SU-DHL-6 (cell line): ENCODE results near the gene SLX4IP.

Source experiments
- H2AFZ ChIP-seq: fragments of 200-600 bp; sonication (generic); 2 replicates; pipeline ENCODE4 v1.6.1; 2014; ENCODE audit warnings: low read depth, mild to moderate bottlenecking, moderate library complexity, mixed read lengths, antibody characterized with exemption, low read length; ENCODE audit not compliant: severe bottlenecking
- H3F3A ChIP-seq: fragments of 200-600 bp; shearing (Covaris generic); 2 replicates; pipeline ENCODE4 v1.6.0; 2016; ENCODE audit warnings: antibody characterized with exemption, mild to moderate bottlenecking; ENCODE audit not compliant: insufficient read depth
- H3K27ac ChIP-seq: fragments of 200-600 bp; sonication (generic); 2 replicates; pipeline ENCODE4 v1.5.1; 2016; ENCODE audit warnings: low read depth, mild to moderate bottlenecking, low read length, moderate library complexity, mixed read lengths
- H3K27me3 ChIP-seq: fragments of 200-600 bp; sonication (generic), shearing (Covaris generic); 2 replicates; pipeline ENCODE4 v1.6.0; 2014; ENCODE audit warnings: mild to moderate bottlenecking, low read length
- H3K36me3 ChIP-seq: fragments of 200-600 bp; sonication (generic); 2 replicates; pipeline ENCODE4 v1.6.1; 2014; ENCODE audit warnings: mild to moderate bottlenecking, low read length, mixed read lengths
- H3K4me2 ChIP-seq: fragments of 300-600, 200-600 bp; shearing (Covaris generic), sonication (generic); 2 replicates; pipeline ENCODE4 v1.6.0; 2014; ENCODE audit warnings: low read length, low read depth, mild to moderate bottlenecking; ENCODE audit not compliant: poor library complexity, severe bottlenecking
- H3K4me3 ChIP-seq: fragments of 200-600 bp; sonication (generic); 2 replicates; pipeline ENCODE4 v1.5.1; 2014; ENCODE audit warnings: antibody characterized with exemption, low read length, mild to moderate bottlenecking, mixed read lengths; ENCODE audit not compliant: insufficient read depth, poor library complexity, severe bottlenecking
- H3K79me2 ChIP-seq: fragments of 200-600 bp; sonication (generic); 2 replicates; pipeline ENCODE4 v1.6.1; 2014; ENCODE audit warnings: mild to moderate bottlenecking, low read length, moderate library complexity; ENCODE audit not compliant: insufficient read depth
- H3K9ac ChIP-seq: fragments of 200-600 bp; sonication (generic); 2 replicates; pipeline ENCODE4 v1.7.0; 2014; ENCODE audit warnings: mild to moderate bottlenecking, low read length
- H3K9me2 ChIP-seq: fragments of 200-600 bp; sonication (generic); replicated peaks from 2 replicates; pipeline ENCODE4 v1.6.1; 2014; ENCODE audit warnings: low read length; ENCODE audit not compliant: insufficient read depth
- H3K9me3 ChIP-seq: fragments of 200-600 bp; sonication (generic); 2 replicates; pipeline ENCODE4 v1.6.1; 2014; ENCODE audit warnings: low read length, mixed read lengths; ENCODE audit not compliant: insufficient read depth
- H4K20me1 ChIP-seq: fragments of 200-600 bp; sonication (generic); 2 replicates; pipeline ENCODE4 v1.6.1; 2014; ENCODE audit warnings: low read depth, mild to moderate bottlenecking, antibody characterized with exemption, low read length, moderate library complexity, mixed read lengths
- CTCF ChIP-seq: fragments of 200-600 bp; sonication (generic); IDR thresholded peaks from one replicate; pipeline ENCODE4 v1.5.1; 2017; ENCODE audit warnings: antibody characterized with exemption, mild to moderate bottlenecking, low read length, moderate library complexity; ENCODE audit not compliant: insufficient read depth, poor library complexity, severe bottlenecking
- EZH2phosphoT487 ChIP-seq: fragments of 200-600 bp; sonication (generic), shearing (Covaris generic); conservative IDR thresholded peaks from 2 replicates; pipeline ENCODE4 v1.6.1; 2018; ENCODE audit warnings: mild to moderate bottlenecking, antibody characterized with exemption, low read length, moderate library complexity, mixed read lengths

The SLX4IP gene

GRCh38 chr20:10573951-10574339, 138.8 kb downstream of the SLX4IP start:
- Histone ChIP-seq H3K36me3 (no peaks in the 10 kb centered on the region), H3K4me3 (no peak overlapping the region), H3K4me2 (no peak overlapping the region), H3K27me3 (no peaks in the 10 kb centered on the region), H3K79me2 (no peaks in the 10 kb centered on the region), H3K9me3 (no peaks in the 10 kb centered on the region), H3K27ac (no peak overlapping the region), H4K20me1 (no peaks in the 10 kb centered on the region), H3K9ac (no peak overlapping the region), H3F3A (no peaks in the 10 kb centered on the region), H3K9me2 (no peaks in the 10 kb centered on the region), H2AFZ (no peak overlapping the region)
- TF ChIP-seq EZH2phosphoT487 = no peak
- no peak for TF ChIP-seq CTCF

GRCh38 chr20:10576411-10577090, 141.4 kb downstream of the SLX4IP start:
- Histone ChIP-seq H2AFZ (no peak overlapping the region), H3K4me2 (no peak overlapping the region), H3K36me3 (no peaks in the 10 kb centered on the region), H3K27ac (no peak overlapping the region), H3K9me2 (no peaks in the 10 kb centered on the region), H3K27me3 (no peaks in the 10 kb centered on the region), H3K9me3 (no peaks in the 10 kb centered on the region), H3K9ac (no peak overlapping the region), H4K20me1 (no peaks in the 10 kb centered on the region), H3K4me3 (no peak overlapping the region), H3F3A (no peaks in the 10 kb centered on the region), H3K79me2 (no peaks in the 10 kb centered on the region)
- TF ChIP-seq CTCF (no peak), EZH2phosphoT487 (no peak)

GRCh38 chr20:10577648-10578047, 142.5 kb downstream of the SLX4IP start:
- Histone ChIP-seq H3K4me2 (no peak overlapping the region), H3K9me3 (no peaks in the 10 kb centered on the region), H3K27me3 (no peaks in the 10 kb centered on the region), H2AFZ (no peak overlapping the region), H3K27ac (no peak overlapping the region), H3K36me3 (no peaks in the 10 kb centered on the region), H3K9me2 (no peaks in the 10 kb centered on the region), H3K9ac (no peak overlapping the region), H3K4me3 (no peak overlapping the region), H4K20me1 (no peaks in the 10 kb centered on the region), H3K79me2 (no peaks in the 10 kb centered on the region), H3F3A (no peaks in the 10 kb centered on the region)
- TF ChIP-seq EZH2phosphoT487 (no peak), CTCF (no peak)
